Hepatocyte (in vitro differentiated cells): Measurements from ENCODE around the gene NOP14. TPM values are rescaled to one million over a fixed set of nuclear protein-coding genes. Genes with fewer than 3 reads are reported as not detected.

Experiments used
- DNase-seq: peaks from one replicate; pipeline ENCODE4 v3.0.0-alpha.2; 2016; ENCODE audit warnings: low spot score
- H2AFZ ChIP-seq: fragments of 200-600 bp; sonication (generic); 2 replicates; pipeline ENCODE4 v1.6.0; 2016; ENCODE audit warnings: antibody characterized with exemption, mild to moderate bottlenecking
- H3K27ac ChIP-seq: fragments of 200-600 bp; sonication (generic); 2 replicates; pipeline ENCODE4 v1.5.1; 2016; ENCODE audit warnings: mild to moderate bottlenecking
- H3K27me3 ChIP-seq: fragments of 200-600 bp; sonication (generic); 2 replicates; pipeline ENCODE4 v1.6.1; 2016
- H3K36me3 ChIP-seq: fragments of 200-600 bp; sonication (generic); replicated peaks from 2 replicates; pipeline ENCODE4 v1.5.1; 2016; ENCODE audit warnings: low read depth; ENCODE audit not compliant: insufficient read depth
- H3K4me1 ChIP-seq: fragments of 200-600 bp; sonication (generic); 2 replicates; pipeline ENCODE4 v1.5.1; 2016; ENCODE audit warnings: mild to moderate bottlenecking, moderate library complexity; ENCODE audit not compliant: insufficient read depth
- H3K4me2 ChIP-seq: fragments of 200-600 bp; sonication (generic); 2 replicates; pipeline ENCODE4 v1.6.0; 2016
- H3K4me3 ChIP-seq: fragments of 200-600 bp; sonication (generic); 2 replicates; pipeline ENCODE4 v1.5.1; 2016; ENCODE audit warnings: mild to moderate bottlenecking
- H3K79me2 ChIP-seq: fragments of 200-600 bp; sonication (generic); 2 replicates; pipeline ENCODE4 v1.6.0; 2017; ENCODE audit warnings: mild to moderate bottlenecking
- H3K9me2 ChIP-seq: fragments of 200-600 bp; sonication (generic); replicated peaks from 2 replicates; pipeline ENCODE4 v1.6.0; 2017; ENCODE audit warnings: mild to moderate bottlenecking; ENCODE audit not compliant: insufficient read depth
- H3K9me3 ChIP-seq: fragments of 200-600 bp; sonication (generic); 2 replicates; pipeline ENCODE4 v1.5.1; 2016; ENCODE audit warnings: low read depth, mild to moderate bottlenecking
- H4K20me1 ChIP-seq: fragments of 200-600 bp; sonication (generic); 2 replicates; pipeline ENCODE4 v1.6.0; 2016; ENCODE audit warnings: mild to moderate bottlenecking; ENCODE audit not compliant: insufficient read depth, poor library complexity, severe bottlenecking
- CTCF ChIP-seq: fragments of 200-600 bp; sonication (generic); IDR thresholded peaks from 2 replicates; pipeline ENCODE4 v1.5.1; 2016; ENCODE audit warnings: antibody characterized with exemption, mild to moderate bottlenecking; ENCODE audit not compliant: poor library complexity
- EZH2 ChIP-seq: fragments of 200-600 bp; sonication (generic); IDR thresholded peaks from 2 replicates; pipeline ENCODE4 v1.6.1; 2016; ENCODE audit warnings: antibody characterized with exemption, mild to moderate bottlenecking, borderline replicate concordance
- EZH2phosphoT487 ChIP-seq: fragments of 200-600 bp; sonication (generic); IDR thresholded peaks from one replicate; pipeline ENCODE4 v1.6.1; 2018; ENCODE audit warnings: antibody characterized with exemption, mild to moderate bottlenecking, low read depth, moderate library complexity; ENCODE audit not compliant: unreplicated experiment, severe bottlenecking
- WGBS: methylation state at CpG from one replicate; pipeline ENCODE4 v1.1.6; 2016; ENCODE audit warnings: low lambda C conversion rate; ENCODE audit errors: missing lambda C conversion rate; 5-methylcytosine and 5-hydroxymethylcytosine counted together
- polyA plus RNA-seq: library from polyadenylated mRNA; unstranded; fragments of >200 nt; fragmentation: Nextera tagmentation; extraction: Ambion mirVana; gene quantifications from 2 replicates; pipeline ENCODE4 v1.2.1, GENCODE V29; 2016
- total RNA-seq: library from RNA; depleted of rRNA; stranded (reverse); fragments of >200 nt; gene quantifications from 2 replicates; pipeline ENCODE4 v1.2.3, GENCODE V29; 2014

NOP14 gene
- total and polyA plus RNA-seq, 2 experiments from 2014 or later: 18.8 to 22.7 TPM

- no peaks in the 10 kb centered on the region for H3K27me3 ChIP-seq
- TF ChIP-seq CTCF (no peak), EZH2 (no peak), EZH2phosphoT487 (no peak)
- H3K9me2 ChIP-seq: no peaks in the 10 kb centered on the region
- H3K4me2 ChIP-seq: no peak overlapping the region
- no peaks in the 10 kb centered on the region for H3K4me1 ChIP-seq
- 90% methylated on average over 3 of the region's 3 CpGs for WGBS
- no peak overlapping the region for H3K27ac ChIP-seq
- no peaks in the 10 kb centered on the region for H3K36me3 ChIP-seq
- H4K20me1 ChIP-seq: no peaks in the 10 kb centered on the region
- no peaks in the 10 kb centered on the region for H3K79me2 ChIP-seq
- no peak overlapping the region for H2AFZ ChIP-seq
- H3K9me3 ChIP-seq: no peaks in the 10 kb centered on the region
- H3K4me3 ChIP-seq: no peak overlapping the region
- DNase-seq: no peak
Observed at GRCh38 chr4:2971275-2971674, 8.1 kb upstream of the NOP14 start.

- H3K4me1 ChIP-seq: no peaks in the 10 kb centered on the region
- H3K9me3 ChIP-seq: no peaks in the 10 kb centered on the region
- 80% methylated on average over 3 of the region's 3 CpGs for WGBS
- no peak overlapping the region for H3K27ac ChIP-seq
- no peak overlapping the region for H3K4me2 ChIP-seq
- no peaks in the 10 kb centered on the region for H3K27me3 ChIP-seq
- TF ChIP-seq EZH2phosphoT487 (no peak), CTCF (no peak), EZH2 (no peak)
- H3K4me3 ChIP-seq: no peak overlapping the region
- no peaks in the 10 kb centered on the region for H4K20me1 ChIP-seq
- no peaks in the 10 kb centered on the region for H3K36me3 ChIP-seq
- H2AFZ ChIP-seq: no peak overlapping the region
- peaks cover 10% of the 10 kb centered on the region for H3K79me2 ChIP-seq
- DNase-seq: no peak
- no peaks in the 10 kb centered on the region for H3K9me2 ChIP-seq
Observed at GRCh38 chr4:2968381-2968780, 5.2 kb upstream of the NOP14 start.

GRCh38 chr4:2965262-2965661 lies 2.1 kb upstream of the NOP14 start:
- H3K4me2 ChIP-seq: peak overlapping the region; percentile 97
- no peaks in the 10 kb centered on the region for H3K9me3 ChIP-seq
- H3K4me3 ChIP-seq: no peak overlapping the region
- TF ChIP-seq EZH2phosphoT487 (no peak), CTCF (no peak), EZH2 (no peak)
- no peaks in the 10 kb centered on the region for H3K36me3 ChIP-seq
- H2AFZ ChIP-seq: no peak overlapping the region
- H3K27me3 ChIP-seq: no peaks in the 10 kb centered on the region
- no peak for DNase-seq
- no peak overlapping the region for H3K27ac ChIP-seq
- H3K79me2 ChIP-seq: peaks cover 32% of the 10 kb centered on the region
- peaks cover 13% of the 10 kb centered on the region for H3K4me1 ChIP-seq
- WGBS: 92% methylated on average over 16 of the region's 16 CpGs
- peaks cover 5% of the 10 kb centered on the region for H4K20me1 ChIP-seq
- H3K9me2 ChIP-seq: no peaks in the 10 kb centered on the region

- Histone ChIP-seq H3K4me2 (peak overlapping the region; percentile 97), H3K9me2 (no peaks in the 10 kb centered on the region), H3K79me2 (peaks cover 36% of the 10 kb centered on the region), H3K27me3 (no peaks in the 10 kb centered on the region), H2AFZ (no peak overlapping the region), H3K4me3 (no peak overlapping the region), H3K27ac (no peak overlapping the region), H4K20me1 (peaks cover 5% of the 10 kb centered on the region), H3K4me1 (peaks cover 13% of the 10 kb centered on the region), H3K36me3 (no peaks in the 10 kb centered on the region), H3K9me3 (no peaks in the 10 kb centered on the region)
- WGBS: 76% methylated on average over 5 of the region's 5 CpGs
- DNase-seq: no peak
- TF ChIP-seq CTCF: no peak
- TF ChIP-seq EZH2phosphoT487: no peak
- TF ChIP-seq EZH2: no peak
Observed at GRCh38 chr4:2964706-2965258, 1.6 kb upstream of the NOP14 start.
